GM21786 (cell line): ENCODE measurements around the gene OR1F1.
"Not testable (repeated sequence)": the region's sequence is repeated elsewhere in the genome, so short reads cannot be mapped to it uniquely, and the experiment has no call there.

Experiments
- ATAC-seq: cut with Tn5 transposase; IDR thresholded peaks from one replicate; pipeline ENCODE4 v1.9.1; 2021; ENCODE audit not compliant: unreplicated experiment

Gene OR1F1

GRCh38 chr16:3173892-3174617, 13.9 kb upstream of the OR1F1 start:
- no peak for ATAC-seq

- ATAC-seq = no peak
Measured at GRCh38 chr16:3174618-3175148, 13.3 kb upstream of the OR1F1 start.

GRCh38 chr16:3175157-3176093, 12.6 kb upstream of the OR1F1 start:
- ATAC-seq = no peak

DNA sequence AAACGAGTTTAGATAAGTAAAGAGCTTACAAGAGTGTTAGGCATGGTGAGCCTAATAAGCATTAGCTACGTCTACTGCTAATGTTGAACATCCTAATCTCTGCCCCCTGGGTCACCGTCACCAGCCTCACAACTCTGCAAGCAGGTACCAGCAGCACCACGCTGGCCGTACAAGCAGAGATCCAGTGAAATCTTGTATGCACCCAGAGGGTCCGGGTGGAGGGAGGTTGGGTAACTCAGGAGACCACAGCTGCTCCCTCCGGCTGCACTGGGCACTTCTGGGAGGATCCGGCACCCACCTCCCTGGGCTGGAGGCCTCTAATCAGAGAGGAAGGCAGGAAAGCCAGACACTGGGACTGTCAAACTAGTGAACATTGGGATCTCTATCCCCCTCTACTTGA, 8.4 kb upstream of the OR1F1 start:
- no peak for ATAC-seq

DNA sequence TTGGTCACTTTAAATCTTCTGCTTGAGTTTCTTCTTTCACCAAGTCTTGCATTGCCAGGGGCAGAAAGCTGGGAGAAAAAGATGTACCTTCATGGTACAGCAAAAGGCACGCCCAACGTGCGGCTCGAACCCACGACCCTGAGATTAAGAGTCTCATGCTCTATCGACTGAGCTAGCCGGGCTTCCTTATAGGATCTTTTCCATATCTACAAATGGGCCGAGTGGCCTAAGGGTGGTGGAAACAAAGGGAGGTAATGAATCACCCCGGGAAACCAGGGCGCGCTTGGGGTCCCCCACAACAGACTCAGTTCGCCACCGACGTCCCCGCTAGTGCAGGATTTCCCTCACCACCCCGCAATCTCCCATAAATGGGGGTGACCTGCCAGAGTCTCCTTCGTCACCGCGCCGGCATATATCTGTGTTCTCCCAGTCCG, 7.5 kb upstream of the OR1F1 start:
- ATAC-seq = no peak

GRCh38 chr16:3182293-3182607, 5.8 kb upstream of the OR1F1 start:
- not testable (repeated sequence) for ATAC-seq

DNA sequence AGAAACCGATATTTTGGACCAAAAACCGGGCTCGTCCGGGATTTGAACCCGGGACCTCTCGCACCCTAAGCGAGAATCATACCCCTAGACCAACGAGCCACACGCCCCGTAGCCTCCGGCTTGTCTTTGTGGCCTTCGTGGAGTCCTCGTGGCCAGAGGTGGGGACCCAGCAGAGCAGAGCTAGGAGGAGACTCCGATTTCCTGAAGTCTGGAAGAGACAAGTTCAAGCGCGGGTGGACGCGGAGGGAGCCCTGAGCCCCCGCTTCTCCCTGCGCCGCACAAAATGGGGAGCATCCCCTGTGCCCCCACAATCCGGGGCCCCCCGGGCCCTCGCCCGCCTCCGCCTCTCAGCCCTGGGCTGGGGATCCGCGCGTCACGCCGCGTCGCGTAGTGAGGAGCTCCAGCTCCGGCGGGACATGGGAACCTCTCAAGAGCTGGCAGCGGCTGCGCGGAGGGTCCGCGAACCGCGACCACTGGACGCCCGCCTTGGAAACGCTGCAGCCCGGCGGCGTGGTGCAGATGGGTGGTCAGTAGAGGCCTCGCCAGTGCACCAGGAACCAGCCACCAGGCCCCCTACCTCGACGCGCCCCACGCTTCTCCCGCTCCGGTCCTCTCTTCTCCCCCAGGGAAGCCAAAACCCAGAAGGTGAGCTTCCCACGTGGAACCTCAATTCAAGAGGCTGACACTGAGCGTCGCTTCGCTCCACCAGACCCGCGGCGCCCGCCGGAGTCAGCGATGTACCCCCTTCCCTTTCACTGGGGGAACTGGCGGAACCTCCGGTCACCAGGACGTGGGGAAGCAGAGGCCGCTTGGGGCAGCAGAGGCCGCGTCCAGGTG, 5.2 kb upstream of the OR1F1 start:
- no peak for ATAC-seq

DNA sequence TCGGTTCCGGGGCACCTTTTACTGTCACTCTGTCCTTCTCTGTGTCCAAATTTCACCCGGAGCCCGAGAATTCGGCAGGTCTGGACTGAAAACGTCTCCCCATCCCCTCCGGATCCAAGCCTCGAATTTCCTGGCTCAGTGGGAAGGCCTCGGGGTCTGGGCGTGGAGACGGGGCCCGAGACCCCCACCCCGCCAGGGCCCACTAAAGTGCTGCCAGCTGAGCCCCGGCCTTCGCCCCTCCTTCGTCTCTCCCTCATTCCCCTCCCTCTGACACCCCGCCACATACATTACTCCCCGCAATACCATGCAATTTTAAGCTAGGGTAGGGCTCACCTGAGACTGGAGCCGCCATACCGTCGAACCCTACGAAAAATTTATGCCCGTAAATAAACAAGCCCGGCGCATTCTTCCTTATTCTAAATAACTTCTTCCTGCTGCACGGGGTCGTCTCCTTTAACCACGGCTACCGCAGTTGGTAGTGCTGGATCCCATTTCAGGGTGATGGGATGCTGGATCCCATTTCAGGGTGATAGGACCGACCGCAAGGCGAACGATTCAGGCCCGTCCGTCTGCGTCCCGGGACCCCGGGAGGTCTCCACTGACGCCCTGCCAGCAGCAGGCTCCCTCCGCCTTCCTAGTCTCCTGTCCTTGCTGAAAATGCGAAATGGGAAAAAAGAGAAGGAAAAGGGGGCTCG, 4.4 kb upstream of the OR1F1 start:
- no peak for ATAC-seq

DNA sequence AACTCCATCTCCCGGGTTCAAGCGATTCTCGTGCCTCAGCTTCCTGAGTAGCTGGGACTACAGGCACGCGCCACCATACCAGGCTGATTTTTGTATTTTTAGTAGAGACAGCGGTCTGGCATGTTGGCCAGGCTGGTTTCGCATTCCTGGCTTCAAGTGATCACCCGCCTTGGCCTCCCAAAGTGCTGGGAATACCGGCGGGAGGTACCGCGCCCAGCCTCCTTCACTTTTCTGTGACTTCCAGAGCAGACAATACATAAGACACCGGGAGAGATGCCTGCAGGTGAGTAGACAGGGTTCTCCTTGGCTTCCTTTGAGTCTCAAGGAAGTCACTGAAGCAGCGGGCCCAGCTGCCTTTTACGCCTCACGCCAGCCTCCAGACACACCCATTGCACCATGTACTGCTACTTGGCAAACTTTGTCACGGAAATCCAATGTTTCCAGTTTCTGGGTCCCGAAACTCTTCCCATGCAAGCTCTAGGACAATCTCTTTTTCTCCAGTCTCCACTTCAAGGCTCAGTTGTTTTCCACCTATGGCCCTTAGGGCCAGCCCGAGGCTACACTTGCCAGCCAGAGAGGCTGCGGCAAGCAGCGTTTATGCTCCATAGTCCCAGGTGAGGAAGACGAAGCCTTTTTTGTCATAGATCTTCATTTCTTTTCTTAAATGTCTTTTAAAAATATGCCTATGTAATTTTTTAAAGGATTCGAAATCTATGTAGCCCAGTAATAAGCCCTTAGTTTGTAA, 886 bp upstream of the OR1F1 start:
- ATAC-seq = no peak

GRCh38 chr16:3188675-3188924, 596 bp downstream of the OR1F1 start:
- ATAC-seq = no peak

DNA sequence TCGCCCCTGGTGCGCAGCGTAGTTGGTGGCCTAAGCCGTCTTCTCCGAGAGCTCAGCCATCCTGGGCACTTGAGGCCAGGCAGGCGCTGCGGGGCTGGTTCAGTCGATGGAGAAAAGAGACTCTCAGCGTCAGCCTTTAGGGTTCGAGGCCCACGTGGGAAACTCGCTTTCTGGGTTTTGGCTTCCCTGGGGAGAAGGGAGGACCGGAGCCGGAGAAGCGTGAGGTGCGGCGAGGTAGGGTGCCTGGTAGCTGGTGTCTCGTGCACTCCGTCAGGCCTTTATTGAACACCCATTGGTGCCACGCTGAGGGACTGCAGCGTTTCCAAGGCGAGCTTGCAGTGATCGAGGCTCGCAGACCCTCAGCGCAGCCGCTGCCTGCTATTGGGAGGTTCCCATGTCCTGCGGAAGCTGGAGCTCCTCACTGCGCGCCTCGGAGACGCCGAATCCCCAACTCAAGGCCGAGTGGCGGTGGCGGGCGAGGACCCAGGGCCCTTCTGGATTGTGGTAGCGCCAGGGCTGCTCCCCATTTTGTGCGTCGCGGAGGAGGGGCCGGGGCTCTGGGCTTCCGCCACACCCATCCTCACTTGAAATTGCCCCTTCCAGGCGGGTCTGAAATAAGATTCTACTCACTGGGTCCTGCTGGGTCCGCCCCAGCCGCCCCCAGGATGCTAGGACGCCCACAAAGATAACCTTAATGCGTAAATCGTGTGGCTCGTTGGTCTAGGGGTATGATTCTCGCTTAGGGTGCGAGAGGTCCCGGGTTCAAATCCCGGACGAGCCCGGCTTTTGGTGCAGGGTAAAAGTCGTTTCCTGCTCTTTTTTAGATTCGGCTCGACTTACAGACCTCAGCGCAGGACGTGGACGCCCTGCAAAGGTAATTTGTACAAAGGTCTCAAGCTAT, 1.2 kb downstream of the OR1F1 start:
- ATAC-seq = no peak

- ATAC-seq = no peak
Measured at GRCh38 chr16:3189869-3190268, 1.9 kb downstream of the OR1F1 start.

GRCh38 chr16:3190949-3191353, 2.9 kb downstream of the OR1F1 start:
- no peak for ATAC-seq

DNA sequence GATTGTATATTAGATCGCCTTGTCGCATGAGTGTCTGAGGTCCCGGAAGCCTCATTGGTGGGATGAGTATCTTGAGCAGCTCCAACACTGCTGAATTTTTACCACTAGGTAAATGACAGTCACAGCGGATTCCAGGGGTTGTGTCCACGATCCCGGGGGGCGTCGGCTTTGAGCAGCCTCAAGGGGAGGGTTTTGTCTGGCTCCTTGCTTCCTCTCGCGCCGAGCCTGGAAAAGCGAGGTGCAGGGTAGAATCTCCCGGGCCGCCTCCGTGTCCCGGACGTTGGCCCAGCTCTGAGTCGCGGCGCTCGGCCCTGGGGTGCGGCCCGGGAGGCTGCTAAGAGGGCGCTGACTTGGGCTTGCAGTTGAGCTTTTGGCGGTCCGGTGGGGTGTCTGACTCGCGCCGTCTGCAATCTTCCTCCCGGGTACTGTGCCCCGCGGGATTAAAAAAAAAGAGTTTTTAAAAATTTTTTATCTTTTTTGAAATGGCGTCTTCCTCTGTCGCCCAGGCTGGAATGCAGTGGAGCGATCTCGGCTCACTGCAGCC, 4.5 kb downstream of the OR1F1 start:
- ATAC-seq = no peak

- ATAC-seq = no peak
Measured at GRCh38 chr16:3193221-3194212, 5.5 kb downstream of the OR1F1 start.

DNA sequence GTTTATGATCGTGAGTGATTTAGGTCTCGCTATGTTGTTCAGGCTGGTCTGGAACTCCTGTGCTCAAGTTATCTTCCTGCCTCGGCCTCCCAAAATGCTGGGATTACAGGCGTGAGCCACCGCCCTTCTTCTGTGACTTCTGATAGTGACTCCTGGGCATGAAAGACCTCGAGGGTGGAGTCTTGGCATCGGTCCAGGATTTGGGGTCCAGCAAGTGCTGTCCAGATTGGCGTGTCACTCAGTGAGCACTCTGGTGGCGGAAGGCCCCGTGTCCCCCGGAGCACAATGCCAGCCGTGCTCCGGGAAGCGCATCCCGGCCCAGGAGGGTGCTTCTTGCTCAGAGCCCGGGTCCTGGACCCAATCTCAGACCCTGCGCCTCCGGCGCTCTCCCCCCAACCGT, 6.8 kb downstream of the OR1F1 start:
- no peak for ATAC-seq

GRCh38 chr16:3195975-3196374, 8.0 kb downstream of the OR1F1 start:
- no peak for ATAC-seq
